Measurements from ENCODE around the gene SMURF1.

DNA sequence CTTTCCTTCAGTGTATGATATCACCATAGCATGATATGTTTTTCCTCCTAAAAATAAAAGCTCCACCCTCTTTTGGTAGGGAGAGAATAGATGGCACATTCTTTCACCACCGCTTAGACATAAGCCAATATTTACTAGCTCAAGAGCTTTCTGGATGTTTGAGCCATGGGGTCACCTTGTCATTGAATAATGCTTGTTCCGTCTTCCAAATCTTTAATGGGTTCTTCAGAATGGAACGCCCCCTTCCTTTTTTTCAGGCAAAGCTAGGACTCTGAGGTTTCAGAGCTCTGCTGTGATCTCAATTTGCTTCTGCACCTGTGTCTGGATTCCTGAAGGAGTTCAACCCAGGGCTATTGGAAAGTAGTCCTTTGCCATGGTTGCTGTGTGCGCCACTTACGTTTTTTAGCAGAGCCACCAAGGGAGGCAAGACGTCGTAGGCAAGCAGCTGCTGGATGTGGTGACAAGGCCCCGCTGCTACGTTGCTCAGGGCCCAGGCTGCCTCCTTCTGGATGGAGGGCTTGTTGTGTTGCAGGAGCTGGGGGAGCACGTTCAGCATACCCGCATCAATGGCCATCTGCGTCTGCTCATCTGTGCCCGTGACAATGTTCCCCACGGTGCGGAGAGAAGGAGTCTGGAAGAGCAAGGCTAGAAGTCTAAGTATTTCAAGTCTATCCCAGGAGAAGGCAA, 40.8 kb upstream of the SMURF1 start:
- TF ChIP-seq, protein P1, sequence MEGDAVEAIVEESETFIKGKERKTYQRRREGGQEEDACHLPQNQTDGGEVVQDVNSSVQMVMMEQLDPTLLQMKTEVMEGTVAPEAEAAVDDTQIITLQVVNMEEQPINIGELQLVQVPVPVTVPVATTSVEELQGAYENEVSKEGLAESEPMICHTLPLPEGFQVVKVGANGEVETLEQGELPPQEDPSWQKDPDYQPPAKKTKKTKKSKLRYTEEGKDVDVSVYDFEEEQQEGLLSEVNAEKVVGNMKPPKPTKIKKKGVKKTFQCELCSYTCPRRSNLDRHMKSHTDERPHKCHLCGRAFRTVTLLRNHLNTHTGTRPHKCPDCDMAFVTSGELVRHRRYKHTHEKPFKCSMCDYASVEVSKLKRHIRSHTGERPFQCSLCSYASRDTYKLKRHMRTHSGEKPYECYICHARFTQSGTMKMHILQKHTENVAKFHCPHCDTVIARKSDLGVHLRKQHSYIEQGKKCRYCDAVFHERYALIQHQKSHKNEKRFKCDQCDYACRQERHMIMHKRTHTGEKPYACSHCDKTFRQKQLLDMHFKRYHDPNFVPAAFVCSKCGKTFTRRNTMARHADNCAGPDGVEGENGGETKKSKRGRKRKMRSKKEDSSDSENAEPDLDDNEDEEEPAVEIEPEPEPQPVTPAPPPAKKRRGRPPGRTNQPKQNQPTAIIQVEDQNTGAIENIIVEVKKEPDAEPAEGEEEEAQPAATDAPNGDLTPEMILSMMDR (IDR thresholded peaks at IDR 0.05): no peak
- TF ChIP-seq POLR2A (IDR thresholded peaks at IDR 0.05): no peak
- TF ChIP-seq EP300 (IDR thresholded peaks at IDR 0.05): no peak
